GM12872 (cell line): ENCODE results near the gene NUP153.

Source experiments
- CTCF ChIP-seq: IDR thresholded peaks from 3 replicates; pipeline ENCODE4 v1.5.1; 2011; ENCODE audit warnings: low read depth, mild to moderate bottlenecking, low read length, moderate library complexity; ENCODE audit not compliant: insufficient read depth

The NUP153 gene

GRCh38 chr6:17648745-17649144 is 58.0 kb downstream of the NUP153 start:
- TF ChIP-seq CTCF = no peak

GRCh38 chr6:17640477-17640917 is 66.2 kb downstream of the NUP153 start:
- TF ChIP-seq CTCF = no peak

GRCh38 chr6:17638212-17638715 is 68.5 kb downstream of the NUP153 start:
- TF ChIP-seq CTCF = no peak

GRCh38 chr6:17635568-17635967 is 71.2 kb downstream of the NUP153 start:
- TF ChIP-seq CTCF = no peak

GRCh38 chr6:17633465-17634188 is 73.1 kb downstream of the NUP153 start:
- TF ChIP-seq CTCF = no peak

- TF ChIP-seq CTCF = no peak
Measured at GRCh38 chr6:17632934-17633333, 73.8 kb downstream of the NUP153 start.

- no peak for TF ChIP-seq CTCF
Measured at GRCh38 chr6:17630511-17631073, 76.1 kb downstream of the NUP153 start.
